ENCODE measurements around the gene FAM83G. TPM values are rescaled to one million over a fixed set of nuclear protein-coding genes. Genes with fewer than 3 reads are reported as not detected.
A peak's percentile ranks its signal among the peaks of the same experiment; 100 is the strongest.

Gene FAM83G
- total RNA-seq, 1 donor from 2014 or later: 28.4 TPM

DNA sequence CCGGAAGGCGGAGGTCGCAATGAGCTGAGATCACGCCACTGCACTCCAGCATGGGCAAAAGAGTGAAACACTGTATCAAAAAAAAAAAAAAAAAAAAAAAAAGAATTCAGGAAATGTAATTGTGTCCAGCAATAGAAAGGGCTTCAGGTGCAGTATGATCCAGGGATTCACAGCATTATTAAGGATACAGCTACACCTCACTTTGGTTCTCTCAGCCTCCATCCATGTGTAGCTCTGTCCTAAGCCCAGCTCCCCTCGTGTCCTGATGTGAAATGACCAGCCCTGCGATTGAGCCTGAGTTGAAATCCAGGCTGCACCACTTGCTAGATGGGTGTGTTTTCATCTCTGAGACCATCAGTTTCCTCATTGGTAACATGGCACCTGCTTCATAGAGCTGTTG lies 49.6 kb downstream of the FAM83G start:
- no peak for DNase-seq (ENCODE audit: low read depth)

DNA sequence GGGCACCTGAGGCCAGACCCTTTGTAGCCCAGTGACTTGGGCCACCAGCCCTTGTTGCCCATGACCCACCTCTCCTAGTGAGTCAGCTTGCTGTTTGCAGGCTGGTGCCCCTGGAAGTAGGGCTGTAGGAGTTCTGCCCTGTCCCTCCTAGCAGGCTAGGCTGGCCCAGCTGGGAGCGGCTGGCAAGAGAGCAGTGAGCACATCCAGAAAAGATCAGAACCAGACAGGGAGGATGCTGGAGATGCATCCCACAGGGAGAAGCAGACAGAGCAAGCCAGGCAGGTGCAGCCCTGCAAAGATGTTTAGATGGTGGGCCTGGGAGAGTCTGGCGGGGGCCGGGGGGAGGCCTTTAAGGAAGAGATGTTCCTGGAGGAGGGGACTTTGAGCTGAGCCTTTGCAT lies 50.2 kb downstream of the FAM83G start:
- FAIRE-seq (no peak), DNase-seq (ENCODE audit: low read depth) (no peak)
- TF ChIP-seq, protein P1, sequence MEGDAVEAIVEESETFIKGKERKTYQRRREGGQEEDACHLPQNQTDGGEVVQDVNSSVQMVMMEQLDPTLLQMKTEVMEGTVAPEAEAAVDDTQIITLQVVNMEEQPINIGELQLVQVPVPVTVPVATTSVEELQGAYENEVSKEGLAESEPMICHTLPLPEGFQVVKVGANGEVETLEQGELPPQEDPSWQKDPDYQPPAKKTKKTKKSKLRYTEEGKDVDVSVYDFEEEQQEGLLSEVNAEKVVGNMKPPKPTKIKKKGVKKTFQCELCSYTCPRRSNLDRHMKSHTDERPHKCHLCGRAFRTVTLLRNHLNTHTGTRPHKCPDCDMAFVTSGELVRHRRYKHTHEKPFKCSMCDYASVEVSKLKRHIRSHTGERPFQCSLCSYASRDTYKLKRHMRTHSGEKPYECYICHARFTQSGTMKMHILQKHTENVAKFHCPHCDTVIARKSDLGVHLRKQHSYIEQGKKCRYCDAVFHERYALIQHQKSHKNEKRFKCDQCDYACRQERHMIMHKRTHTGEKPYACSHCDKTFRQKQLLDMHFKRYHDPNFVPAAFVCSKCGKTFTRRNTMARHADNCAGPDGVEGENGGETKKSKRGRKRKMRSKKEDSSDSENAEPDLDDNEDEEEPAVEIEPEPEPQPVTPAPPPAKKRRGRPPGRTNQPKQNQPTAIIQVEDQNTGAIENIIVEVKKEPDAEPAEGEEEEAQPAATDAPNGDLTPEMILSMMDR (IDR thresholded peaks at IDR 0.05; ENCODE audit: insufficient read depth, low read length, severe bottlenecking): no peak
- no peaks in the 10 kb centered on the region for H3K36me3 ChIP-seq (ENCODE audit: control insufficient read depth, insufficient read depth, low read length)
- no peaks in the 10 kb centered on the region for H3K27me3 ChIP-seq (ENCODE audit: control insufficient read depth, insufficient read depth, low read length)
- H3K4me3 ChIP-seq (ENCODE audit: low read depth, low read length): no peak overlapping the region

More for the DNA sequence above, 49.6 kb downstream of the FAM83G start:
- Histone ChIP-seq H3K4me3 (ENCODE audit: low read depth, low read length) (no peak overlapping the region), H3K36me3 (ENCODE audit: control insufficient read depth, insufficient read depth, low read length) (no peaks in the 10 kb centered on the region), H3K27me3 (ENCODE audit: control insufficient read depth, insufficient read depth, low read length) (no peaks in the 10 kb centered on the region)
- TF ChIP-seq, protein P1 (IDR thresholded peaks at IDR 0.05; ENCODE audit: insufficient read depth, low read length, severe bottlenecking): no peak
- no peak for FAIRE-seq

DNA sequence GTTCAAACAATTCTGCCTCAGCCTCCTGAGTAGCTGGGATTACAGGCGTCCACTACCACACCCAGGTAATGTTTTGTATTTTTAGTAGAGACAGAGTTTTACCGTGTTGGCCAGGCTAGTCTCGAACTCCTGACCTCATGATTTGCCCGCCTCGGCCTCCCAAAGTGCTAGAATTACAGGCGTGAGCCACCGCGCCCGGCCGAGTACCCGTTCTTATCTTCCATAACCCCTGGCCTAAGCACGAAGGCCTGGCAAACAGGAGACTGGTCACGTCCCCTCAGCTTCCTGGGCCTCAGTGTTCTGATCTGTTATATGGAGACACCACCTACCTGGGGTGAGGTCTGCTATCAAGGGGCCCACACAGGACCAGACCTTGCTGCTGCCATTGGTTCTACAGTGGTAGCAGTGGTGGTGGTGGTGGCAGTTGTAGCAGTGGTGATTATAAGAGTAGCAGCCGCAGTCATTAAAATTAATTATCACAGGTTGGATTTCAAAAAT lies 51.3 kb downstream of the FAM83G start:
- DNase-seq (ENCODE audit: low read depth): no peak
- H3K27me3 ChIP-seq (ENCODE audit: control insufficient read depth, insufficient read depth, low read length): no peaks in the 10 kb centered on the region
- TF ChIP-seq, protein P1 (IDR thresholded peaks at IDR 0.05; ENCODE audit: insufficient read depth, low read length, severe bottlenecking): no peak
- H3K36me3 ChIP-seq (ENCODE audit: control insufficient read depth, insufficient read depth, low read length): no peaks in the 10 kb centered on the region
- no peak for FAIRE-seq
- no peak overlapping the region for H3K4me3 ChIP-seq (ENCODE audit: low read depth, low read length)

DNA sequence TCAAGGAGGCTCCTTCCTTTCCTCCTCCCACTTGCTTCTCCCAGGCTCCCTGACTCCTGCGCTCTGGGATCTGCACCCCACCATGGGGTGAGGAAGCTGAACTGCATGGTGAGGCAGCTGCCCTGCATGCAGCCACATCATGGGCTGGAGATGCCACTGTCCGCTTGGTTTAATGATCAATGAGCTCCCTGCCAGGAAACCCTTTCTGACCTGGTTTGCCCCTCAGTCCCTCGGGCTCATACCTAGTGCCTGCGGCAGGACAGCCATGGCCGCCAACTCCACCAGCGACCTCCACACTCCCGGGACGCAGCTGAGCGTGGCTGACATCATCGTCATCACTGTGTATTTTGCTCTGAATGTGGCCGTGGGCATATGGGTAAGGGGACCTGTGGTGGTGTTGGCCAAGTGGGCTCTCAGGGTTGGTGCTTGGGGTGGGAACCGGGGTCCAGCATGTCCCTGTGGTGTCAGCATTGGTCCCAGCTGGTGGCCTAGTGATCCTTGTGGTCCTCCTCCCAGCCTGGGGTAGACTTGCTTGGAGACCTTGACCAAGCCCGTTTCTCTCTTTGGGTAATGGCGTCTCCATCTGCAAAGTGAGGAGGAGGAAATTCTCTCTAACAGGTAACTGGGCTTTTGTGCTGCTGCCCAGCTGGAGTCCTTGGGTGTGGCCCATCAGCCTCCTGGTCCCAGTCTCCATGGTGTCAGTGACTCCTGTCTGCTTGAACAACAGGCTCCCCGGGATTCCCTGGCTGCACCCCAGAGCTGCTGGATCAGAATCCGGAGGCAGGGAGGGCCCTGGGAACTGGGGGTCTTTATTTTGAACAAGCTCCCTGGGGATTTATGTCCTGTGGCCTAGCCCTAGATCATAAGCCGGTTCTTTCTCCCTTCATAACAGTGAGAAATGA lies 52.4 kb downstream of the FAM83G start, which contains the start of gene SLC5A10:
Gene SLC5A10 (plus strand): TSS at position 225 of the 902 bp plus-strand sequence. CDS start 41 bp downstream, at position 266.
- DNase-seq (ENCODE audit: low read depth) (no peak), FAIRE-seq (no peak)
- no peaks in the 10 kb centered on the region for H3K36me3 ChIP-seq (ENCODE audit: control insufficient read depth, insufficient read depth, low read length)
- no peaks in the 10 kb centered on the region for H3K27me3 ChIP-seq (ENCODE audit: control insufficient read depth, insufficient read depth, low read length)
- no peak within 1 kb of the TSS for H3K4me3 ChIP-seq (ENCODE audit: low read depth, low read length)
- TF ChIP-seq, protein P1 (IDR thresholded peaks at IDR 0.05; ENCODE audit: insufficient read depth, low read length, severe bottlenecking): peak; percentile 13

DNA sequence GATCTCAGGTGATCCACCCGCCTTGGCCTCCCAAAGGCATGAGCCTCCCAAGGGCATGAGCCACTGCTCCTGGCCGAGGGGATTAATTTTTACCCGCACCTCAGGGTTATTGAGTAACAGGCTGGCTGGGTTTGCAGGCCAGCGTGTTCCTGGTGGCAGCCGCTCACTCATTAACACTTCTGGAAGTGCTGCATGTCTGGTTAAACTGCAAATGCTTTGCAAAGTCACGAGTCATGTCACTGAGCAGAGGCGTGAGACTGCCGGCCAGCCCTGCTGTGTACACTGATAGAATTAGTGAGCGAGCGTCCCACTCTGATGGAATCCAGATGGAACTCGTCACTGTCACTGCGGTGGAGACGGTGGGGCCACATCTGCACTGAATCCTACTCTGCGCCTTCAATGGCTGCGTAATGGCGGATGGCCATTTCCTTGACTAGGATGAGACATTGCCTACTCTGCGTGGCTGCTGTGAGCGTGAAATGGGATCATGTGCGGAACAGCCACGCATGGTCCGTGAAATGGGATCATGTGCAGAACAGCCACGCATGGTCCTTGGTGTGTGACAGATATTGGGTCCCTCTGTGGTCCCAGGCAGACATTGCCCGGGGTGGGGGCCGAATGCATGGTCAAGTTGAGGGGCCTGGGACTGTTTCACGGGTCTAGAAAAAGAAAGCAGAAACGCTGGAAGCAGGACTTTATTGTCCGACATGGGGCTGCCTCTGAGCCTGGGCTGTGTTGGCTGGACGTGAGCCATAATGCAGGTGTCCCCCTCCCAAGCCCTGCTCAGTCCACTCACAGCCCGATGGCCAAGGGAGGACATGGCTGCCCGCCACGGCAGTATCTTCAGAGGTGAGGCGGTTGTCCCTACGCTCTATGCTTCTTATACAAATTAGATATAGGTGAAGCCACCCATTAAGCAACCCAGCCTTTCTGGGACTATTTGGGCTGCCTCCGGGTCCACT lies 53.3 kb downstream of the FAM83G start:
- Histone ChIP-seq H3K4me3 (ENCODE audit: low read depth, low read length) (no peak overlapping the region), H3K27me3 (ENCODE audit: control insufficient read depth, insufficient read depth, low read length) (no peaks in the 10 kb centered on the region), H3K36me3 (ENCODE audit: control insufficient read depth, insufficient read depth, low read length) (no peaks in the 10 kb centered on the region)
- DNase-seq (ENCODE audit: low read depth): no peak
- TF ChIP-seq, protein P1 (IDR thresholded peaks at IDR 0.05; ENCODE audit: insufficient read depth, low read length, severe bottlenecking): no peak
- FAIRE-seq: no peak

Measured in bronchial epithelial cell (primary cell).